Measurements from ENCODE around the gene VAMP4.

VAMP4 gene, protein sequence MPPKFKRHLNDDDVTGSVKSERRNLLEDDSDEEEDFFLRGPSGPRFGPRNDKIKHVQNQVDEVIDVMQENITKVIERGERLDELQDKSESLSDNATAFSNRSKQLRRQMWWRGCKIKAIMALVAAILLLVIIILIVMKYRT

GRCh38 chr1:171741872-171742576 lies at the start of gene VAMP4:
VAMP4 (minus strand) TSS chr1:171742065; CDS start chr1:171738414, 3,651 bp downstream.
- H3K9me3 Mint-ChIP-seq: no peaks in the 10 kb centered on the region
- H3K4me1 Mint-ChIP-seq (ENCODE audit: low read depth): peaks cover 43% of the 10 kb centered on the region

GRCh38 chr1:171790318-171790717 lies 48.5 kb upstream of the VAMP4 start:
- H3K27ac Mint-ChIP-seq: no peak overlapping the region
- no peaks in the 10 kb centered on the region for H3K27me3 Mint-ChIP-seq
- no peaks in the 10 kb centered on the region for H3K9me3 Mint-ChIP-seq
- H3K36me3 Mint-ChIP-seq (ENCODE audit: low read depth): peaks cover 98% of the 10 kb centered on the region
- peaks cover 8% of the 10 kb centered on the region for H3K4me1 Mint-ChIP-seq (ENCODE audit: low read depth)
- no peak overlapping the region for H3K4me3 Mint-ChIP-seq
- intact Hi-C loops (cut with micrococcal nuclease): no loop called here

More at GRCh38 chr1:171741872-171742576, at the start of gene VAMP4:
- H3K4me3 Mint-ChIP-seq: peak within 1 kb of the TSS; percentile 98
- H3K36me3 Mint-ChIP-seq (ENCODE audit: low read depth): peaks cover 32% of the 10 kb centered on the region
- peak within 1 kb of the TSS; percentile 93 for H3K27ac Mint-ChIP-seq
- no peaks in the 10 kb centered on the region for H3K27me3 Mint-ChIP-seq
- intact Hi-C loops (cut with micrococcal nuclease): loop anchor here (1.0 to 10.0 kb wide), 4 partner anchors 39 to 1667 kb away; partner anchors contain the start of genes DNM3, KIFAP3, METTL13 and PRRC2C

GRCh38 chr1:171788696-171789095 lies 46.8 kb upstream of the VAMP4 start:
- H3K9me3 Mint-ChIP-seq: no peaks in the 10 kb centered on the region
- H3K27ac Mint-ChIP-seq: no peak overlapping the region
- no peak overlapping the region for H3K4me3 Mint-ChIP-seq
- H3K36me3 Mint-ChIP-seq (ENCODE audit: low read depth): peaks cover 97% of the 10 kb centered on the region
- intact Hi-C loops (cut with micrococcal nuclease): no loop called here
- no peaks in the 10 kb centered on the region for H3K27me3 Mint-ChIP-seq
- H3K4me1 Mint-ChIP-seq (ENCODE audit: low read depth): peaks cover 24% of the 10 kb centered on the region

DNA sequence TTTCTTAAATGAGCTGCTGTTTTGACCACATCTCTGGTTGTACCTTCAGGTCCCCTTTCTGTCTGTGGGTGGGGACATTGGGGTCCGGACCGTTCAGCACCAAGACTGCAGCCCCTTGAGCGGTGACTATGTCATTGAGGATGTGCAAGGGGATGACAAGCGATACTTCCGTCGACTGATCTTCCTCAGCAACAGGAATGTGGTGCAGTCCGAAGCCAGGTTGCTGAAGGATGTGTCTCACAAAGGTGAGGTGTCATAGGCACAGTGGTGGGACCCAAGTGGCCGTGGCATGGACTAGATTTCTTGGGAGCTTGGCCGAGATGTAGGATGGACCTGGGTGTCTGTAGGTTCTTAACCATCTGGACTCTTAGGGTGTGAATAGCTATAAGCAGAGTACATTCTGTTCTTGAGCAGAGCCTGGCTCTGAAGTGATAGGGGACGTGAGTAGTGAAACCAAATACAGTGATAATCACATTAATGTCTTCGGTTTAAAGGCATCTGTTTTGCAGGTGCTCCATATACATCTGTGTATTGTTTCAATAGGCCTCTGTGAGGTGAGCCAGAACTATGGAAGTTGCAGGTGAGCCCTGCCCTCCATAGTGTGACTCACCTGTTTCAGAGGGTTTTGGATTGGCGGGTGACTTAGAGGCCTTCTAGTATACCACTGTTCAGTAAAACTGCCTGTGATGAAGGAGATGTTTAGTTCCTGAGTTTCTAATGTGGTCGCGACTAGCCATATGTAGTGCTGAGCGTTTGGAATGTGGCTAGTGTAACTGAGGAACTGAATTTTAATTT lies 46.0 kb upstream of the VAMP4 start:
- Mint-ChIP-seq H3K27ac (no peak overlapping the region), H3K27me3 (no peaks in the 10 kb centered on the region), H3K9me3 (no peaks in the 10 kb centered on the region), H3K36me3 (ENCODE audit: low read depth) (peaks cover 95% of the 10 kb centered on the region), H3K4me3 (no peak overlapping the region), H3K4me1 (ENCODE audit: low read depth) (peaks cover 32% of the 10 kb centered on the region)
- intact Hi-C loops (cut with micrococcal nuclease): no loop called here

GRCh38 chr1:171786534-171786933 lies 44.7 kb upstream of the VAMP4 start:
- Mint-ChIP-seq H3K4me3 (no peak overlapping the region), H3K27me3 (no peaks in the 10 kb centered on the region), H3K27ac (no peak overlapping the region), H3K9me3 (no peaks in the 10 kb centered on the region), H3K4me1 (ENCODE audit: low read depth) (peaks cover 38% of the 10 kb centered on the region), H3K36me3 (ENCODE audit: low read depth) (peaks cover 86% of the 10 kb centered on the region)
- intact Hi-C loops (cut with micrococcal nuclease): no loop called here

GRCh38 chr1:171785766-171786165 lies 43.9 kb upstream of the VAMP4 start:
- Mint-ChIP-seq H3K27me3 (no peaks in the 10 kb centered on the region), H3K9me3 (no peaks in the 10 kb centered on the region), H3K4me1 (ENCODE audit: low read depth) (peaks cover 38% of the 10 kb centered on the region), H3K27ac (no peak overlapping the region), H3K36me3 (ENCODE audit: low read depth) (peaks cover 86% of the 10 kb centered on the region), H3K4me3 (no peak overlapping the region)
- intact Hi-C loops (cut with micrococcal nuclease): no loop called here

GRCh38 chr1:171784784-171785183 lies 42.9 kb upstream of the VAMP4 start:
- H3K9me3 Mint-ChIP-seq: no peaks in the 10 kb centered on the region
- peaks cover 77% of the 10 kb centered on the region for H3K36me3 Mint-ChIP-seq (ENCODE audit: low read depth)
- H3K4me1 Mint-ChIP-seq (ENCODE audit: low read depth): peaks cover 38% of the 10 kb centered on the region
- no peaks in the 10 kb centered on the region for H3K27me3 Mint-ChIP-seq
- no peak overlapping the region for H3K27ac Mint-ChIP-seq
- H3K4me3 Mint-ChIP-seq: no peak overlapping the region
- intact Hi-C loops (cut with micrococcal nuclease): loop anchor here (5.0 kb wide), 3 partner anchors 127 to 748 kb away; partner anchors contain the start of genes PRRC2C and SUCO

GRCh38 chr1:171783816-171784530 lies 42.1 kb upstream of the VAMP4 start:
- Mint-ChIP-seq H3K4me3 (no peak overlapping the region), H3K4me1 (ENCODE audit: low read depth) (peaks cover 38% of the 10 kb centered on the region), H3K27ac (no peak overlapping the region), H3K9me3 (no peaks in the 10 kb centered on the region), H3K36me3 (ENCODE audit: low read depth) (peaks cover 69% of the 10 kb centered on the region), H3K27me3 (no peaks in the 10 kb centered on the region)
- intact Hi-C loops (cut with micrococcal nuclease): loop anchor here (5.0 kb wide), 3 partner anchors 127 to 748 kb away; partner anchors contain the start of genes PRRC2C and SUCO

GRCh38 chr1:171781176-171781875 lies 39.5 kb upstream of the VAMP4 start, which contains the start of gene METTL13:
METTL13 (plus strand) TSS chr1:171781660; CDS start chr1:171781968, 308 bp downstream.
- H3K9me3 Mint-ChIP-seq: no peaks in the 10 kb centered on the region
- peak within 1 kb of the TSS; percentile 93 for H3K27ac Mint-ChIP-seq
- H3K27me3 Mint-ChIP-seq: no peaks in the 10 kb centered on the region
- peaks cover 38% of the 10 kb centered on the region for H3K4me1 Mint-ChIP-seq (ENCODE audit: low read depth)
- peaks cover 42% of the 10 kb centered on the region for H3K36me3 Mint-ChIP-seq (ENCODE audit: low read depth)
- intact Hi-C loops (cut with micrococcal nuclease): loop anchor here (1.0 to 5.0 kb wide), 5 partner anchors 39 to 751 kb away; partner anchors contain the start of genes DNM3, PRRC2C, SUCO and VAMP4
- peak within 1 kb of the TSS; percentile 88 for H3K4me3 Mint-ChIP-seq

DNA sequence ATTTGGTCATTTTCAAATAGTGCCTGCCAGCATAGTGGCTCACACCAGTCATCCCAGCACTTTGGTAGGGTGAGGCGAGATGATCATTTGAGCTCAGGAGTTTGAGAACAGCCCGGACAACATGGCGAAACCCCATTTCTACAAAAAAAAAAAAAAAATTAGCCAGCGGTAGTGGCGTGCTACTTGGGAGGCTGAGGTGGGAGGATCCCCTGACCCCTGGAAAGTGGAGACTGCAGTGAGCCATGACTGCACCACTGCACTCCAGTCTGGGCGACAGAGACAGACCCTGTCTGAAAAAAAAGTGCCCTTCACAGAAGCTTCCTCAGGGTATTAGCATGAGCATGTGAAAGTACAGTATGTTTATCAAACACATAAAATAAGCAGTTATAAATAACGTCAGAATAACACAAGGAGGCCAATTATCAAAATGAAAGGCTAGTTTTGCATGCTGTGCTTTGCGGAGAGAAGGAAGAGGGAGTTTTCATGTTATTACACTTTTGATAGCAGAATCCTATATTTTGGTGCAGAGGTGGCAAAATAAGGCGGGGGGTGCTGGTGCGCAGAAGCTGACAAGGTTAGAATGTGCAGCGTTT lies 38.8 kb upstream of the VAMP4 start:
- peak overlapping the region; percentile 88 for H3K4me3 Mint-ChIP-seq
- no peaks in the 10 kb centered on the region for H3K27me3 Mint-ChIP-seq
- peaks cover 34% of the 10 kb centered on the region for H3K4me1 Mint-ChIP-seq (ENCODE audit: low read depth)
- H3K27ac Mint-ChIP-seq: peak overlapping the region; percentile 93
- intact Hi-C loops (cut with micrococcal nuclease): loop anchor here (1.0 to 5.0 kb wide), 5 partner anchors 38 to 752 kb away; partner anchors contain the start of genes DNM3, PRRC2C, SUCO and VAMP4
- H3K36me3 Mint-ChIP-seq (ENCODE audit: low read depth): peaks cover 36% of the 10 kb centered on the region
- H3K9me3 Mint-ChIP-seq: no peaks in the 10 kb centered on the region

- H3K4me1 Mint-ChIP-seq (ENCODE audit: low read depth): peaks cover 15% of the 10 kb centered on the region
- H3K4me3 Mint-ChIP-seq: no peak overlapping the region
- no peaks in the 10 kb centered on the region for H3K9me3 Mint-ChIP-seq
- H3K27me3 Mint-ChIP-seq: no peaks in the 10 kb centered on the region
- H3K27ac Mint-ChIP-seq: no peak overlapping the region
- H3K36me3 Mint-ChIP-seq (ENCODE audit: low read depth): no peaks in the 10 kb centered on the region
- intact Hi-C loops (cut with micrococcal nuclease): no loop called here
These were observed 30.4 kb upstream of the VAMP4 start for GRCh38 chr1:171772312-171772711.

DNA sequence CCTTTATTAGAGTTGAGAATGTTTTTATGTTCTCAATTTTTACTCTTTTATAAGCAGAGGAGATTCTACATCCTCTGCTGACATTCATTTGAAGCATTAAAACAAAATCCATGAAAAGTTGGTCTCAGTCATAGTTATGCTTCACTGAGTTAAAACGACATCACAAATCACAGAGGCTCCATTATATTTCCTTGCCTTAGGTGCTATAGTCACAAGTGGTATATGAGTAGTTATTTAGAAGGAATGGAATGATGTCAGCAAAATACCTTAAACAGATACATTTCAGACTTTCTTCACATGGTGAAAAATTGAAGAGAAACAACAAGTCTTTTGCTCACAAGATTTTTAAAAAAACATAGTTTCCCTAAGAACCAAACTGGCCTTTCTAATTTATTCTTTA lies 27.9 kb upstream of the VAMP4 start:
- Mint-ChIP-seq H3K27ac (no peak overlapping the region), H3K36me3 (ENCODE audit: low read depth) (no peaks in the 10 kb centered on the region)
- intact Hi-C loops (cut with micrococcal nuclease): no loop called here

More for the DNA sequence above, 27.9 kb upstream of the VAMP4 start:
- Mint-ChIP-seq H3K4me1 (ENCODE audit: low read depth) (peaks cover 31% of the 10 kb centered on the region), H3K27me3 (no peaks in the 10 kb centered on the region), H3K4me3 (no peak overlapping the region), H3K9me3 (no peaks in the 10 kb centered on the region)
